Effector CD4-positive, alpha-beta T cell (primary cell): Measurements from ENCODE around the gene MTFP1.
"Not testable (repeated sequence)": the region's sequence is repeated elsewhere in the genome, so short reads cannot be mapped to it uniquely, and the experiment has no call there.

Source experiments
- DNase-seq: peaks from one replicate; pipeline ENCODE4 v3.0.0-alpha.2; 2020

The MTFP1 gene

GRCh38 chr22:30402028-30402765, 23.4 kb upstream of the MTFP1 start:
- no peak for DNase-seq

- DNase-seq = not testable (repeated sequence)
These were observed 22.8 kb upstream of the MTFP1 start for GRCh38 chr22:30402766-30403104.

GRCh38 chr22:30404307-30404706, 21.3 kb upstream of the MTFP1 start:
- DNase-seq = no peak

GRCh38 chr22:30405731-30406130, 19.8 kb upstream of the MTFP1 start:
- no peak for DNase-seq

- no peak for DNase-seq
These were observed 19.2 kb upstream of the MTFP1 start for GRCh38 chr22:30406400-30406799.

GRCh38 chr22:30408388-30409102, 17.0 kb upstream of the MTFP1 start:
- DNase-seq = no peak

- no peak for DNase-seq
These were observed 13.8 kb upstream of the MTFP1 start for GRCh38 chr22:30411780-30412179.

- DNase-seq = no peak
These were observed 12.6 kb upstream of the MTFP1 start for GRCh38 chr22:30413001-30413400.

- DNase-seq = no peak
These were observed 11.6 kb upstream of the MTFP1 start for GRCh38 chr22:30413745-30414524.

GRCh38 chr22:30414525-30415047, 11.0 kb upstream of the MTFP1 start:
- no peak for DNase-seq

GRCh38 chr22:30416403-30416802, 9.2 kb upstream of the MTFP1 start:
- no peak for DNase-seq

- no peak for DNase-seq
These were observed 8.7 kb upstream of the MTFP1 start for GRCh38 chr22:30416837-30417236.

- DNase-seq = no peak
These were observed 5.0 kb upstream of the MTFP1 start for GRCh38 chr22:30420347-30421125.

- no peak for DNase-seq
These were observed 3.7 kb upstream of the MTFP1 start for GRCh38 chr22:30421695-30422480.

GRCh38 chr22:30422481-30423300, 2.9 kb upstream of the MTFP1 start:
- peak; percentile 25 for DNase-seq

- DNase-seq = peak; percentile 25
These were observed 2.1 kb upstream of the MTFP1 start for GRCh38 chr22:30423301-30423958.

- DNase-seq = peak; percentile 98
These were observed 1.5 kb upstream of the MTFP1 start for GRCh38 chr22:30423959-30424533.

GRCh38 chr22:30424534-30425326, 838 bp upstream of the MTFP1 start:
- no peak for DNase-seq

- no peak for DNase-seq
These were observed 297 bp upstream of the MTFP1 start for GRCh38 chr22:30425327-30425615.
